Measurements from ENCODE around the gene PIAS4. TPM values are rescaled to one million over a fixed set of nuclear protein-coding genes. Genes with fewer than 3 reads are reported as not detected.
A peak's percentile ranks its signal among the peaks of the same experiment; 100 is the strongest.

The PIAS4 gene
- total and polyA plus RNA-seq, 9 of the 15 experiments (the other 6 are each of a cell fraction or from before 2014, with no cell fraction given): 0.27 to 34.9 (median 14.4) TPM

DNA sequence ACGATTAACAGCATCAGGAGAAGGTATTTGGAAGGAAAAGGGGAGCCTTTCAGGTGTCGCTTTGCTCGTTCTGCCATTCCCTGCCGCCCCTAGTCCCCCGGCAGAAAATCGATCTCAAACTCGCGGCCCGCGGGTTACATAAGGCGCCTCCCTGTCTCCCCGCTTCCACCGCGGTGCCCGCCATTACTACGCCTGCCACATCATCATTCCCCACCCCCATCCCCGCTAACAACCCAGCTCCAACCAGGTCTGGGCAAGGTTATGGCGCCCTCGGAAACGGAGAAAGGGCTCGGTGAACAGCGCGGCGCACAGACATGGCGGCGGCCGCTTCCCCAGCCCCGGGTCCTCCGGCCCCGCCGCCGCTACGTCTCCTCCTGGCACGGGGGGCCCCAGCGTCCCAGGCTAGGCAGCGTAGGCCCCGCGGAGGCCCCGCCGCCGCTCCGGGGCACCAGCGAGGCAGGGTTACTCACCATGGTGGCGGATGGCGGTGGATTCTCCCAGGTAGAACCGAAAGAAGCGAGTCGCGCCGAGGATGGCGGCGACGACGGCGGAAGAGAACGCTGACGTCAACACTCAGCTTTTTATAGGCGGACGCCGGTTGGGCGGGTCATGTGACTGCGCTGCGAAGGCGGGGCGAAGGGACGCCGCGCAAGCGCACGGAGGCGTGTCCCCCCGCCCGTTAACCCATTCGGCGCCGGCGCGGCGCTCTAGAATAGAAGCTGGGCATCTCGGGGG lies 22.5 kb upstream of the PIAS4 start, which contains the start of gene EEF2 (continued):
- TF ChIP-seq, protein P1, sequence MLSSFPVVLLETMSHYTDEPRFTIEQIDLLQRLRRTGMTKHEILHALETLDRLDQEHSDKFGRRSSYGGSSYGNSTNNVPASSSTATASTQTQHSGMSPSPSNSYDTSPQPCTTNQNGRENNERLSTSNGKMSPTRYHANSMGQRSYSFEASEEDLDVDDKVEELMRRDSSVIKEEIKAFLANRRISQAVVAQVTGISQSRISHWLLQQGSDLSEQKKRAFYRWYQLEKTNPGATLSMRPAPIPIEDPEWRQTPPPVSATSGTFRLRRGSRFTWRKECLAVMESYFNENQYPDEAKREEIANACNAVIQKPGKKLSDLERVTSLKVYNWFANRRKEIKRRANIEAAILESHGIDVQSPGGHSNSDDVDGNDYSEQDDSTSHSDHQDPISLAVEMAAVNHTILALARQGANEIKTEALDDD (IDR thresholded peaks at IDR 0.05): no peak
- TF ChIP-seq ZNF253 (CRISPR knock-in tag; conservative IDR thresholded peaks at IDR 0.05): no peak
- TF ChIP-seq RBM22 (IDR thresholded peaks at IDR 0.05; ENCODE audit: low read depth, low read length, poor library complexity, severe bottlenecking): peak; percentile 99
- no peak for TF ChIP-seq HSF4 (CRISPR knock-in tag; IDR thresholded peaks at IDR 0.05; ENCODE audit: borderline replicate concordance)
- TF ChIP-seq, protein P2, sequence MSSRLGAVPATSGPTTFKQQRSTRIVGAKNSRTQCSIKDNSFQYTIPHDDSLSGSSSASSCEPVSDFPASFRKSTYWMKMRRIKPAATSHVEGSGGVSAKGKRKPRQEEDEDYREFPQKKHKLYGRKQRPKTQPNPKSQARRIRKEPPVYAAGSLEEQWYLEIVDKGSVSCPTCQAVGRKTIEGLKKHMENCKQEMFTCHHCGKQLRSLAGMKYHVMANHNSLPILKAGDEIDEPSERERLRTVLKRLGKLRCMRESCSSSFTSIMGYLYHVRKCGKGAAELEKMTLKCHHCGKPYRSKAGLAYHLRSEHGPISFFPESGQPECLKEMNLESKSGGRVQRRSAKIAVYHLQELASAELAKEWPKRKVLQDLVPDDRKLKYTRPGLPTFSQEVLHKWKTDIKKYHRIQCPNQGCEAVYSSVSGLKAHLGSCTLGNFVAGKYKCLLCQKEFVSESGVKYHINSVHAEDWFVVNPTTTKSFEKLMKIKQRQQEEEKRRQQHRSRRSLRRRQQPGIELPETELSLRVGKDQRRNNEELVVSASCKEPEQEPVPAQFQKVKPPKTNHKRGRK (tag; IDR thresholded peaks at IDR 0.05): no peak
- no peak for TF ChIP-seq ZNF644 (tag; IDR thresholded peaks at IDR 0.05; ENCODE audit: low read depth)
- TF ChIP-seq TCF7 (IDR thresholded peaks at IDR 0.05; ENCODE audit: borderline replicate concordance): no peak
- TF ChIP-seq, protein P3, sequence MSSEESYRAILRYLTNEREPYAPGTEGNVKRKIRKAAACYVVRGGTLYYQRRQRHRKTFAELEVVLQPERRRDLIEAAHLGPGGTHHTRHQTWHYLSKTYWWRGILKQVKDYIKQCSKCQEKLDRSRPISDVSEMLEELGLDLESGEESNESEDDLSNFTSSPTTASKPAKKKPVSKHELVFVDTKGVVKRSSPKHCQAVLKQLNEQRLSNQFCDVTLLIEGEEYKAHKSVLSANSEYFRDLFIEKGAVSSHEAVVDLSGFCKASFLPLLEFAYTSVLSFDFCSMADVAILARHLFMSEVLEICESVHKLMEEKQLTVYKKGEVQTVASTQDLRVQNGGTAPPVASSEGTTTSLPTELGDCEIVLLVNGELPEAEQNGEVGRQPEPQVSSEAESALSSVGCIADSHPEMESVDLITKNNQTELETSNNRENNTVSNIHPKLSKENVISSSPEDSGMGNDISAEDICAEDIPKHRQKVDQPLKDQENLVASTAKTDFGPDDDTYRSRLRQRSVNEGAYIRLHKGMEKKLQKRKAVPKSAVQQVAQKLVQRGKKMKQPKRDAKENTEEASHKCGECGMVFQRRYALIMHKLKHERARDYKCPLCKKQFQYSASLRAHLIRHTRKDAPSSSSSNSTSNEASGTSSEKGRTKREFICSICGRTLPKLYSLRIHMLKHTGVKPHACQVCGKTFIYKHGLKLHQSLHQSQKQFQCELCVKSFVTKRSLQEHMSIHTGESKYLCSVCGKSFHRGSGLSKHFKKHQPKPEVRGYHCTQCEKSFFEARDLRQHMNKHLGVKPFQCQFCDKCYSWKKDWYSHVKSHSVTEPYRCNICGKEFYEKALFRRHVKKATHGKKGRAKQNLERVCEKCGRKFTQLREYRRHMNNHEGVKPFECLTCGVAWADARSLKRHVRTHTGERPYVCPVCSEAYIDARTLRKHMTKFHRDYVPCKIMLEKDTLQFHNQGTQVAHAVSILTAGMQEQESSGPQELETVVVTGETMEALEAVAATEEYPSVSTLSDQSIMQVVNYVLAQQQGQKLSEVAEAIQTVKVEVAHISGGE (CRISPR knock-in tag; IDR thresholded peaks at IDR 0.05): no peak
- TF ChIP-seq THRAP3 (IDR thresholded peaks at IDR 0.05; ENCODE audit: borderline replicate concordance): no peak
- no peak; the same call in 1 of the 2 replicates for TF ChIP-seq SMARCA4 (IDR thresholded peaks at IDR 0.05)
- peak; percentile 85 for TF ChIP-seq CXXC5 (CRISPR knock-in tag; IDR thresholded peaks at IDR 0.05)
- TF ChIP-seq BHLHE40 (IDR thresholded peaks at IDR 0.05; ENCODE audit: low read length): peak; percentile 65
- TF ChIP-seq, protein P4, sequence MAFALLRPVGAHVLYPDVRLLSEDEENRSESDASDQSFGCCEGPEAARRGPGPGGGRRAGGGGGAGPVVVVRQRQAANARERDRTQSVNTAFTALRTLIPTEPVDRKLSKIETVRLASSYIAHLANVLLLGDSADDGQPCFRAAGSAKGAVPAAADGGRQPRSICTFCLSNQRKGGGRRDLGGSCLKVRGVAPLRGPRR (CRISPR knock-in tag; IDR thresholded peaks at IDR 0.05): no peak
- TF ChIP-seq SMARCC2 (IDR thresholded peaks at IDR 0.05; ENCODE audit: low read depth): no peak; the same call in 1 of the 2 replicates
- TF ChIP-seq ETS2 (tag; IDR thresholded peaks at IDR 0.05; ENCODE audit: borderline replicate concordance, poor library complexity, severe bottlenecking): no peak
- no peak for TF ChIP-seq TRIM28 (IDR thresholded peaks at IDR 0.05)
- peak; percentile 56; the same call in 1 of the 2 replicates for TF ChIP-seq ATF1 (CRISPR knock-in tag; IDR thresholded peaks at IDR 0.05)
- TF ChIP-seq ATF1 (tag; IDR thresholded peaks at IDR 0.05): peak; percentile 97
